Measurements from ENCODE around the gene LHX3.

Gene LHX3

GRCh38 chr9:136207616-136208015, 2.7 kb upstream of the LHX3 start:
- no peak for DNase-seq (ENCODE audit: low read depth in 2 of 2)

- DNase-seq (ENCODE audit: low read depth in 2 of 2): no peak
Measured at GRCh38 chr9:136206602-136207275, 1.8 kb upstream of the LHX3 start.

- DNase-seq (ENCODE audit: low read depth in 2 of 2): no peak
Measured at GRCh38 chr9:136205707-136205992, 722 bp upstream of the LHX3 start.

GRCh38 chr9:136204145-136204805, 653 bp downstream of the LHX3 start:
- DNase-seq (ENCODE audit: low read depth in 2 of 2): no peak

- no peak for DNase-seq (ENCODE audit: low read depth in 2 of 2)
Measured at GRCh38 chr9:136203408-136204144, 1.4 kb downstream of the LHX3 start.

- no peak for DNase-seq (ENCODE audit: low read depth in 2 of 2)
Measured at GRCh38 chr9:136202454-136203407, 2.2 kb downstream of the LHX3 start.

GRCh38 chr9:136201609-136202453, 3.1 kb downstream of the LHX3 start:
- no peak for DNase-seq (ENCODE audit: low read depth in 2 of 2)

GRCh38 chr9:136201174-136201573, 3.8 kb downstream of the LHX3 start:
- no peak for DNase-seq (ENCODE audit: low read depth in 2 of 2)

- DNase-seq (ENCODE audit: low read depth in 2 of 2): no peak
Measured at GRCh38 chr9:136200424-136200823, 4.5 kb downstream of the LHX3 start.

GRCh38 chr9:136199391-136200288, 5.3 kb downstream of the LHX3 start:
- DNase-seq (ENCODE audit: low read depth in 2 of 2): no peak

GRCh38 chr9:136198605-136199083, 6.3 kb downstream of the LHX3 start:
- no peak for DNase-seq (ENCODE audit: low read depth in 2 of 2)

GRCh38 chr9:136197930-136198604, 6.9 kb downstream of the LHX3 start:
- no peak for DNase-seq (ENCODE audit: low read depth in 2 of 2)

- DNase-seq (ENCODE audit: low read depth in 2 of 2): no peak
Measured at GRCh38 chr9:136197084-136197875, 7.6 kb downstream of the LHX3 start.

- DNase-seq (ENCODE audit: low read depth in 2 of 2): no peak
Measured at GRCh38 chr9:136196404-136197083, 8.4 kb downstream of the LHX3 start.

- DNase-seq (ENCODE audit: low read depth in 2 of 2): no peak
Measured at GRCh38 chr9:136194540-136194939, 10.4 kb downstream of the LHX3 start.

- no peak for DNase-seq (ENCODE audit: low read depth in 2 of 2)
Measured at GRCh38 chr9:136193891-136194279, 11.0 kb downstream of the LHX3 start.

GRCh38 chr9:136193127-136193890, 11.6 kb downstream of the LHX3 start:
- no peak for DNase-seq (ENCODE audit: low read depth in 2 of 2)

Measured in stimulated activated CD4-positive, alpha-beta T cell treated with anti-CD3 and anti-CD28 coated beads, Interleukin-1b, Interleukin-23, amount 100 ng/mL, for 4 hours (primary cell).